Ovary (tissue), 9 donors: Measurements from ENCODE around the gene SSR4. TPM values are rescaled to one million over a fixed set of nuclear protein-coding genes. Genes with fewer than 3 reads are reported as not detected.

ENCODE experiments used
- DNase-seq, 5 donors: peaks; one replicate each; pipeline ENCODE4 v3.0.0-alpha.2; 2019 to 2020
- H3K27ac ChIP-seq, 2 donors: fragments of 200-600 bp; one replicate each; pipeline versions ENCODE4 v1.5.1 to v1.8.0; 2019 to 2022
- H3K27me3 ChIP-seq: fragments of 200-600 bp; one replicate; pipeline ENCODE4 v1.8.0; 2022
- H3K36me3 ChIP-seq: fragments of 200-600 bp; sonication (generic); one replicate; pipeline ENCODE4 v1.5.1; 2019
- H3K4me1 ChIP-seq: one replicate; pipeline ENCODE4 v1.8.1; 2013; ENCODE audit warnings: mild to moderate bottlenecking, moderate library complexity; ENCODE audit not compliant: insufficient read depth
- H3K4me3 ChIP-seq: fragments of 200-600 bp; sonication (generic); one replicate; pipeline ENCODE4 v1.5.1; 2017
- H3K9me3 ChIP-seq, 2 donors: fragments of 200-600 bp in 1 of 2; sonication (generic) in 1 of 2; one replicate each; pipeline versions ENCODE4 v1.5.1 to v1.8.1; 2013 to 2019; ENCODE audit warnings: mild to moderate bottlenecking in 1 of 2, moderate library complexity in 1 of 2
- CTCF ChIP-seq, 3 donors: fragments of 450-650 bp in 2 of 3; fragments of 200-600 bp in 1 of 3; IDR thresholded peaks; one replicate each; pipeline versions ENCODE4 v1.5.1 to v1.8.0; 2016 to 2022; ENCODE audit warnings: antibody characterized with exemption in 3 of 3, mild to moderate bottlenecking in 1 of 3
- EP300 ChIP-seq: sonication (generic); formaldehyde crosslinking; IDR thresholded peaks from one replicate; pipeline ENCODE4 v1.6.1; 2017; ENCODE audit warnings: antibody characterized with exemption
- POLR2A ChIP-seq: fragments of 450-650 bp; IDR thresholded peaks from one replicate; pipeline ENCODE4 v1.6.1; 2017; ENCODE audit warnings: antibody characterized with exemption, mild to moderate bottlenecking, moderate library complexity
- WGBS, 3 donors: extraction: QIAGEN DNeasy Blood & Tissue Kit in 1 of 3; methylation state at CpG; one replicate each; pipeline versions ENCODE4 v1.1.5 to v1.1.7; 2013 to 2017; 5-methylcytosine and 5-hydroxymethylcytosine counted together
- intact Hi-C, 4 donors: fragments of 100-400 bp; cut with DNase I; formaldehyde crosslinking; loops; one replicate each; pipeline versions ENCODE4 v1.11.0 to v1.15.1; 2022 to 2023
- polyA plus RNA-seq, 2 donors: library from polyadenylated mRNA; stranded (reverse); fragments of 200-250 nt in 1 of 2; fragments of 350-450 nt in 1 of 2; fragmentation: Illumina TruSeq in 1 of 2; extraction: RNeasy Lipid Tissue Mini Kit (QIAGEN cat#74804) in 1 of 2; gene quantifications; one replicate each; pipeline ENCODE4 v1.2.3, GENCODE V29; 2013 to 2014
- total RNA-seq, 7 donors: library from RNA; depleted of rRNA in 2 of 7; stranded (reverse); fragments of >200 nt in 2 of 7; fragmentation: NEBNext Ultra II Directional in 3 of 7; extraction: Animal tissue kit (Norgen Biotek cat#: 25700) in 3 of 7; gene quantifications; one replicate each; pipeline versions ENCODE4 v1.1.0 to v1.2.4, GENCODE V29; 2016 to 2023
- donor health status: DM: no; HTN: no; CAD: no; lungs with moderate emphysema.
- donor health status: DM: no; HTN: no; CAD: no.
- donor health status: Bipolar disorder and iron deficiency.
- donor health status: DM: yes; HTN: yes; CAD: no.
- donor health status: DM: no; HTN: no; CAD: no.
- donor health status: DM: yes; HTN: yes; CAD: no.

The SSR4 gene
- total and polyA plus RNA-seq, 9 donors = 120 to 261 (median 155) TPM

GRCh38 chrX:153804100-153804595 is 9.7 kb downstream of the SSR4 start:
- no peak overlapping the region for H3K4me3 ChIP-seq
- 91 to 96% (median 94%) methylated on average over 20 to 34 of the region's 34 CpGs for WGBS, 3 donors

GRCh38 chrX:153804621-153805020 is 10.2 kb downstream of the SSR4 start:
- no peaks in the 10 kb centered on the region for H3K36me3 ChIP-seq
- H3K4me1 ChIP-seq = no peaks in the 10 kb centered on the region
- no peak overlapping the region for H3K4me3 ChIP-seq
- TF ChIP-seq POLR2A (no peak), CTCF (IDR thresholded peaks at IDR 0.05) (no peak), EP300 (no peak)
- WGBS, 3 donors = 90 to 93% (median 93%) methylated on average over 25 of the region's 25 CpGs
- intact Hi-C loops = no loop called here
- H3K9me3 ChIP-seq = no peaks in the 10 kb centered on the region
- DNase-seq = no peak
- H3K27ac ChIP-seq = no peak overlapping the region
- H3K27me3 ChIP-seq = no peaks in the 10 kb centered on the region

More at GRCh38 chrX:153804100-153804595, 9.7 kb downstream of the SSR4 start:
- no peak for TF ChIP-seq EP300
- no peak for TF ChIP-seq POLR2A
- no peak for TF ChIP-seq CTCF (IDR thresholded peaks at IDR 0.05)
- no peak overlapping the region for H3K27ac ChIP-seq
- no peaks in the 10 kb centered on the region for H3K4me1 ChIP-seq
- intact Hi-C loops = no loop called here
- H3K36me3 ChIP-seq = no peaks in the 10 kb centered on the region
- no peaks in the 10 kb centered on the region for H3K9me3 ChIP-seq
- DNase-seq = peak in 1 of 5 donors; percentile 7
- no peaks in the 10 kb centered on the region for H3K27me3 ChIP-seq

GRCh38 chrX:153805436-153805835 is 11.0 kb downstream of the SSR4 start:
- H3K4me3 ChIP-seq = no peak overlapping the region
- no peaks in the 10 kb centered on the region for H3K9me3 ChIP-seq
- no peak overlapping the region for H3K27ac ChIP-seq
- H3K27me3 ChIP-seq = no peaks in the 10 kb centered on the region
- no peaks in the 10 kb centered on the region for H3K36me3 ChIP-seq
- 86 to 87% (median 86%) methylated on average over 13 of the region's 13 CpGs for WGBS, 3 donors
- TF ChIP-seq EP300 = no peak
- TF ChIP-seq POLR2A = no peak
- no peak for TF ChIP-seq CTCF (IDR thresholded peaks at IDR 0.05)
- H3K4me1 ChIP-seq = no peaks in the 10 kb centered on the region
- intact Hi-C loops = no loop called here
- DNase-seq = no peak

- Histone ChIP-seq H3K27ac (no peak overlapping the region), H3K4me1 (no peaks in the 10 kb centered on the region), H3K27me3 (no peaks in the 10 kb centered on the region), H3K9me3 (no peaks in the 10 kb centered on the region), H3K4me3 (no peak overlapping the region), H3K36me3 (no peaks in the 10 kb centered on the region)
- TF ChIP-seq EP300 (no peak), POLR2A (no peak), CTCF (IDR thresholded peaks at IDR 0.05) (no peak)
- no peak for DNase-seq
- intact Hi-C loops = no loop called here
- 87 to 94% (median 90%) methylated on average over 27 to 28 of the region's 28 CpGs for WGBS, 3 donors
Observed at GRCh38 chrX:153806999-153807575, 12.6 kb downstream of the SSR4 start.
